Measurements from ENCODE around the gene R3HDML.

- TF ChIP-seq, protein P1, sequence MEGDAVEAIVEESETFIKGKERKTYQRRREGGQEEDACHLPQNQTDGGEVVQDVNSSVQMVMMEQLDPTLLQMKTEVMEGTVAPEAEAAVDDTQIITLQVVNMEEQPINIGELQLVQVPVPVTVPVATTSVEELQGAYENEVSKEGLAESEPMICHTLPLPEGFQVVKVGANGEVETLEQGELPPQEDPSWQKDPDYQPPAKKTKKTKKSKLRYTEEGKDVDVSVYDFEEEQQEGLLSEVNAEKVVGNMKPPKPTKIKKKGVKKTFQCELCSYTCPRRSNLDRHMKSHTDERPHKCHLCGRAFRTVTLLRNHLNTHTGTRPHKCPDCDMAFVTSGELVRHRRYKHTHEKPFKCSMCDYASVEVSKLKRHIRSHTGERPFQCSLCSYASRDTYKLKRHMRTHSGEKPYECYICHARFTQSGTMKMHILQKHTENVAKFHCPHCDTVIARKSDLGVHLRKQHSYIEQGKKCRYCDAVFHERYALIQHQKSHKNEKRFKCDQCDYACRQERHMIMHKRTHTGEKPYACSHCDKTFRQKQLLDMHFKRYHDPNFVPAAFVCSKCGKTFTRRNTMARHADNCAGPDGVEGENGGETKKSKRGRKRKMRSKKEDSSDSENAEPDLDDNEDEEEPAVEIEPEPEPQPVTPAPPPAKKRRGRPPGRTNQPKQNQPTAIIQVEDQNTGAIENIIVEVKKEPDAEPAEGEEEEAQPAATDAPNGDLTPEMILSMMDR (IDR thresholded peaks at IDR 0.05; ENCODE audit: borderline replicate concordance, extremely low read depth, low read length, poor library complexity, severe bottlenecking), result no peak
- TF ChIP-seq EZH2 (IDR thresholded peaks at IDR 0.05; ENCODE audit: borderline replicate concordance, low read depth, low read length, severe bottlenecking), result no peak
Observed at GRCh38 chr20:44361021-44361420, 24.2 kb downstream of the R3HDML start.

Measured in DND-41 (cell line).